Activated T-cell treated with anti-CD3 and anti-CD28 coated beads for 4 hours (primary cell): ENCODE data around the gene CDK19.

Experiments used
- DNase-seq: peaks from one replicate; pipeline ENCODE4 v3.0.0-alpha.2; 2020

The CDK19 gene

GRCh38 chr6:110693994-110694393 is 121.3 kb downstream of the CDK19 start:
- no peak for DNase-seq

- no peak for DNase-seq
Measured at GRCh38 chr6:110693296-110693695, 122.0 kb downstream of the CDK19 start.

- DNase-seq, result no peak
Measured at GRCh38 chr6:110690916-110691315, 124.4 kb downstream of the CDK19 start.

- DNase-seq, result no peak
Measured at GRCh38 chr6:110690106-110690654, 125.1 kb downstream of the CDK19 start.

GRCh38 chr6:110689275-110689935 is 125.9 kb downstream of the CDK19 start:
- DNase-seq, result no peak

- DNase-seq, result no peak
Measured at GRCh38 chr6:110688661-110689268, 126.5 kb downstream of the CDK19 start.

GRCh38 chr6:110687326-110687725 is 127.9 kb downstream of the CDK19 start:
- DNase-seq, result no peak

GRCh38 chr6:110683241-110683640 is 132.0 kb downstream of the CDK19 start:
- no peak for DNase-seq

GRCh38 chr6:110682460-110682853 is 132.8 kb downstream of the CDK19 start:
- DNase-seq, result peak; percentile 67

GRCh38 chr6:110681543-110682459 is 133.5 kb downstream of the CDK19 start:
- no peak for DNase-seq

- no peak for DNase-seq
Measured at GRCh38 chr6:110676396-110676795, 138.9 kb downstream of the CDK19 start.

GRCh38 chr6:110674096-110674495 is 141.2 kb downstream of the CDK19 start:
- no peak for DNase-seq

GRCh38 chr6:110672122-110672521 is 143.1 kb downstream of the CDK19 start:
- DNase-seq, result no peak

GRCh38 chr6:110671447-110671846 is 143.8 kb downstream of the CDK19 start:
- DNase-seq, result no peak

GRCh38 chr6:110665600-110665999 is 149.7 kb downstream of the CDK19 start:
- no peak for DNase-seq

GRCh38 chr6:110664933-110665332 is 150.3 kb downstream of the CDK19 start:
- DNase-seq, result no peak

GRCh38 chr6:110662490-110663211 is 152.6 kb downstream of the CDK19 start:
- no peak for DNase-seq

- DNase-seq, result no peak
Measured at GRCh38 chr6:110661414-110661813, 153.9 kb downstream of the CDK19 start.

- DNase-seq, result no peak
Measured at GRCh38 chr6:110660066-110660655, 155.1 kb downstream of the CDK19 start.

- DNase-seq, result no peak
Measured at GRCh38 chr6:110658631-110659211, 156.5 kb downstream of the CDK19 start.

- no peak for DNase-seq
Measured at GRCh38 chr6:110656492-110656891, 158.8 kb downstream of the CDK19 start.

- no peak for DNase-seq
Measured at GRCh38 chr6:110655821-110656220, 159.4 kb downstream of the CDK19 start.
